ENCODE measurements around the gene GALNT2. TPM values are rescaled to one million over a fixed set of nuclear protein-coding genes. Genes with fewer than 3 reads are reported as not detected.

Gene GALNT2
- total and polyA plus RNA-seq, 10 of the 15 experiments (the other 5 are each of a cell fraction or from before 2014, with no cell fraction given): 0.52 to 27.7 (median 16.3) TPM

- in situ Hi-C loops (cut with MboI): no loop called here
- peaks cover 0 to 3% of the 10 kb centered on the region in 2 experiments; a peak in 2 of 4 replicates for H3K36me3 ChIP-seq (ENCODE audit: control insufficient read depth in 2 of 2, insufficient read depth in 2 of 2, low read length in 1 of 2)
- H2AFZ ChIP-seq (ENCODE audit: control insufficient read depth, low read depth, low read length): no peak overlapping the region
- intact Hi-C loops (cut with micrococcal nuclease; ENCODE audit: unreplicated experiment): no loop called here
- ChIA-PET CTCF (interaction anchor here (0.8 to 1.2 kb wide), 2 partner anchors 11 to 35 kb away, joined by 3 to 5 read pairs; no protein-coding TSS in a partner anchor), RAD21 (ENCODE audit: unreplicated experiment) (interaction anchor here (0.6 to 1.0 kb wide), 2 partner anchors 9 to 27 kb away, joined by 3 to 4 read pairs; no protein-coding TSS in a partner anchor), POLR2A (interaction anchor here (1.0 kb wide), 1 partner anchor 14 kb away, joined by 6 read pairs; no protein-coding TSS in a partner anchor), SMC1A (ENCODE audit: uncharacterized antibody, unreplicated experiment) (no interaction called here)
- no peak overlapping the region for H3K27ac ChIP-seq (ENCODE audit: control insufficient read depth, insufficient read depth)
- no peaks in the 10 kb centered on the region for H3K27me3 ChIP-seq (replicated peaks in 1 of 2; ENCODE audit: control insufficient read depth in 2 of 2, insufficient read depth in 2 of 2, low read length in 1 of 2)
- H3K4me2 ChIP-seq (ENCODE audit: control insufficient read depth, insufficient read depth): no peak overlapping the region
- H3K9ac ChIP-seq (ENCODE audit: control insufficient read depth, insufficient read depth, low read length): no peak overlapping the region
- DNase-seq (ENCODE audit: low read depth, low spot score): no peak
- H3K79me2 ChIP-seq (ENCODE audit: control insufficient read depth, insufficient read depth, low read length): peaks cover 1% of the 10 kb centered on the region; the same call in 1 of the 2 replicates
- H3K4me1 ChIP-seq (ENCODE audit: control insufficient read depth, insufficient read depth, low read length): peaks cover 6% of the 10 kb centered on the region
- H3K9me3 ChIP-seq (replicated peaks; ENCODE audit: control insufficient read depth, insufficient read depth, low read length): no peaks in the 10 kb centered on the region
- H3K4me3 ChIP-seq: no peak overlapping the region
- FAIRE-seq: no peak
- 87% methylated on average over 34 of the region's 34 CpGs for WGBS (ENCODE audit: insufficient coverage, insufficient replicate concordance, low lambda C conversion rate, missing lambda C conversion rate)
- no TSS peak for BruUV-seq (replicated peaks)
- no peaks in the 10 kb centered on the region for H4K20me1 ChIP-seq (ENCODE audit: control insufficient read depth, insufficient read depth)
- no peak for ATAC-seq
- TF ChIP-seq, protein P1, sequence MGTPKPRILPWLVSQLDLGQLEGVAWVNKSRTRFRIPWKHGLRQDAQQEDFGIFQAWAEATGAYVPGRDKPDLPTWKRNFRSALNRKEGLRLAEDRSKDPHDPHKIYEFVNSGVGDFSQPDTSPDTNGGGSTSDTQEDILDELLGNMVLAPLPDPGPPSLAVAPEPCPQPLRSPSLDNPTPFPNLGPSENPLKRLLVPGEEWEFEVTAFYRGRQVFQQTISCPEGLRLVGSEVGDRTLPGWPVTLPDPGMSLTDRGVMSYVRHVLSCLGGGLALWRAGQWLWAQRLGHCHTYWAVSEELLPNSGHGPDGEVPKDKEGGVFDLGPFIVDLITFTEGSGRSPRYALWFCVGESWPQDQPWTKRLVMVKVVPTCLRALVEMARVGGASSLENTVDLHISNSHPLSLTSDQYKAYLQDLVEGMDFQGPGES (IDR thresholded peaks at IDR 0.05): no peak
- TF ChIP-seq TARDBP (IDR thresholded peaks at IDR 0.05; ENCODE audit: borderline replicate concordance) (no peak), SUPT20H (IDR thresholded peaks at IDR 0.05; ENCODE audit: borderline replicate concordance, control insufficient read depth, low read depth, low read length) (no peak), MLLT1 (IDR thresholded peaks at IDR 0.05) (no peak), ZBED1 (IDR thresholded peaks at IDR 0.05; ENCODE audit: borderline replicate concordance) (no peak), RAD51 (IDR thresholded peaks at IDR 0.05) (no peak), SP1 (IDR thresholded peaks at IDR 0.05; ENCODE audit: low read depth, low read length) (no peak), CBX3 (IDR thresholded peaks at IDR 0.05; ENCODE audit: borderline replicate concordance, low read depth) (no peak), IRF4 (IDR thresholded peaks at IDR 0.05; ENCODE audit: low read depth, low read length) (no peak), PML (IDR thresholded peaks at IDR 0.05; ENCODE audit: low read length) (no peak), ZSCAN29 (IDR thresholded peaks at IDR 0.05) (no peak), ZNF24 (IDR thresholded peaks at IDR 0.05) (no peak), POLR2AphosphoS2 (IDR thresholded peaks at IDR 0.05; ENCODE audit: low read depth, low read length) (no peak), RB1 (IDR thresholded peaks at IDR 0.05; ENCODE audit: borderline replicate concordance) (no peak), NBN (IDR thresholded peaks at IDR 0.05) (no peak)
- TF ChIP-seq, protein P2, sequence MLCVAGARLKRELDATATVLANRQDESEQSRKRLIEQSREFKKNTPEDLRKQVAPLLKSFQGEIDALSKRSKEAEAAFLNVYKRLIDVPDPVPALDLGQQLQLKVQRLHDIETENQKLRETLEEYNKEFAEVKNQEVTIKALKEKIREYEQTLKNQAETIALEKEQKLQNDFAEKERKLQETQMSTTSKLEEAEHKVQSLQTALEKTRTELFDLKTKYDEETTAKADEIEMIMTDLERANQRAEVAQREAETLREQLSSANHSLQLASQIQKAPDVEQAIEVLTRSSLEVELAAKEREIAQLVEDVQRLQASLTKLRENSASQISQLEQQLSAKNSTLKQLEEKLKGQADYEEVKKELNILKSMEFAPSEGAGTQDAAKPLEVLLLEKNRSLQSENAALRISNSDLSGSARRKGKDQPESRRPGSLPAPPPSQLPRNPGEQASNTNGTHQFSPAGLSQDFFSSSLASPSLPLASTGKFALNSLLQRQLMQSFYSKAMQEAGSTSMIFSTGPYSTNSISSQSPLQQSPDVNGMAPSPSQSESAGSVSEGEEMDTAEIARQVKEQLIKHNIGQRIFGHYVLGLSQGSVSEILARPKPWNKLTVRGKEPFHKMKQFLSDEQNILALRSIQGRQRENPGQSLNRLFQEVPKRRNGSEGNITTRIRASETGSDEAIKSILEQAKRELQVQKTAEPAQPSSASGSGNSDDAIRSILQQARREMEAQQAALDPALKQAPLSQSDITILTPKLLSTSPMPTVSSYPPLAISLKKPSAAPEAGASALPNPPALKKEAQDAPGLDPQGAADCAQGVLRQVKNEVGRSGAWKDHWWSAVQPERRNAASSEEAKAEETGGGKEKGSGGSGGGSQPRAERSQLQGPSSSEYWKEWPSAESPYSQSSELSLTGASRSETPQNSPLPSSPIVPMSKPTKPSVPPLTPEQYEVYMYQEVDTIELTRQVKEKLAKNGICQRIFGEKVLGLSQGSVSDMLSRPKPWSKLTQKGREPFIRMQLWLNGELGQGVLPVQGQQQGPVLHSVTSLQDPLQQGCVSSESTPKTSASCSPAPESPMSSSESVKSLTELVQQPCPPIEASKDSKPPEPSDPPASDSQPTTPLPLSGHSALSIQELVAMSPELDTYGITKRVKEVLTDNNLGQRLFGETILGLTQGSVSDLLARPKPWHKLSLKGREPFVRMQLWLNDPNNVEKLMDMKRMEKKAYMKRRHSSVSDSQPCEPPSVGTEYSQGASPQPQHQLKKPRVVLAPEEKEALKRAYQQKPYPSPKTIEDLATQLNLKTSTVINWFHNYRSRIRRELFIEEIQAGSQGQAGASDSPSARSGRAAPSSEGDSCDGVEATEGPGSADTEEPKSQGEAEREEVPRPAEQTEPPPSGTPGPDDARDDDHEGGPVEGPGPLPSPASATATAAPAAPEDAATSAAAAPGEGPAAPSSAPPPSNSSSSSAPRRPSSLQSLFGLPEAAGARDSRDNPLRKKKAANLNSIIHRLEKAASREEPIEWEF (IDR thresholded peaks at IDR 0.05; ENCODE audit: insufficient replicate concordance, low read depth, low read length): no peak
- TF ChIP-seq, protein P3, sequence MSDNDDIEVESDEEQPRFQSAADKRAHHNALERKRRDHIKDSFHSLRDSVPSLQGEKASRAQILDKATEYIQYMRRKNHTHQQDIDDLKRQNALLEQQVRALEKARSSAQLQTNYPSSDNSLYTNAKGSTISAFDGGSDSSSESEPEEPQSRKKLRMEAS (IDR thresholded peaks at IDR 0.05; ENCODE audit: low read depth, low read length): no peak
These were observed 69.7 kb downstream of the GALNT2 start for GRCh38 chr1:230136453-230137336.
